Kidney tubule cell (primary cell): Measurements from ENCODE around the gene GUCA2A.

ENCODE experiments used
- DNase-seq: peaks from one replicate; pipeline ENCODE4 v3.0.0-alpha.2; 2018; ENCODE audit warnings: low spot score

The GUCA2A gene

DNA sequence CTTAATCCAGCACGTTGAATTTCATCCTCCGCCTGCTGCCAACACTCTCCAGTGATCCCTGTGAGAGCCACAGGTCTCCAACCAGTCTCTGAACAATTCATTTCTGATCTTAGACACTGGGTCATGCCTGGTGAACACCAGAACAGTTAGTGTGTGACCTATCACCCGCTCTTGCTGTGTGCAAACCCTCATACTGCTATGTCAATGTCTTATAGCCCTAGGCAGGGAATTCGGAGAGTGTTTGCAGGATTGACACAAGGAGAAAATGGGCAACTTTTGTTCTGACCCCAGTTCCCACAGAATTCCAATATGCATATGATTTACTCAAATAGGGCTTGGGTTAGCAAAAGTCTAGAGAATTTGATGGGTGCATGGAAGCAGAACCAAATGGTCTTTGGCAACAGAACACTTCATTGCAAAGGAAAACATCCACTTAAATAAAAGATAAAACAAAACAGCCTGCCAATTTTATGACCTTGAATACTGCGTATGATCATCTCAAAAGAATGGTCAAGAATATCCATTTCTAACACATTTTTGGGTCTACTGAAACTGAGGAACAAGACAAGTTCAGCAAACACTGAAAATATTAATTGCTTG lies 34.4 kb downstream of the GUCA2A start:
- DNase-seq: no peak

DNA sequence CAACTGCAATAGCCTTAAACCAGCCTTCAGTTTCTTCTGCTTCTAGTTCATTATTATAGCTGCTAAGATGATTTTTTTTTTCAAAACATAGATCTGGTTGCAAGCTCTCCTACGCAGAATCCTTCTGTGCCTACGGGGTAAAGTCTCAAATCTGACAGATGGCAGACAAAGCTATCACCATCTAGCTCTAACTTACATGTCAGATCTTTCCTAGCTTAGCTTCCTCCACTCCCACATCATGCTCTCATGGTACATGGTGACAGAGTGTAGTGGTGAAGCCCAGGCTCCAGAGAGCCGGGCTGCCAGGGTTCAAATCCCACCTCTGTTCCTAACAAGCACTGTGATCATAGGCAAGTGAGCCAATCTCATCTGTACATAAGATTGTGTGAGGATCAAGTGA lies 35.6 kb downstream of the GUCA2A start:
- no peak for DNase-seq

DNA sequence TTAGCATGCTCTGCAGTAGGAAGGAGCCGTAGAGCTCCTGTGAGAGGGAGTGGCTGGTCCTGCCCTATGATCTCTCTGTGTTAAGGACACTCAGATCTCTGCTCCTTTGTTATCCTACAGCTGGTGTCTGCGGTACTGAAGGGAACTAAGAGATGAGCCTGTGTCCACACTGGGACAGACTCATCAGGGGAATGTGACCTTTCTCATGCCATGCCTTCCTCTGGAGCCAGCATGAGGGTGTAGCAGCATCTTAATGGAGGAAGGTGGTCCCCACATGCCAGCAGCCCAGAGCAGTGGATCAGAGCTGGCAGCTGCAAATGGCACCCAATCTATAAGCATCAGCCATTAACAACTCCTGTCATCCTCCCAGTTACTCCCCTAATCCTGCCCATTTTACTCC lies 36.0 kb downstream of the GUCA2A start:
- DNase-seq: no peak

DNA sequence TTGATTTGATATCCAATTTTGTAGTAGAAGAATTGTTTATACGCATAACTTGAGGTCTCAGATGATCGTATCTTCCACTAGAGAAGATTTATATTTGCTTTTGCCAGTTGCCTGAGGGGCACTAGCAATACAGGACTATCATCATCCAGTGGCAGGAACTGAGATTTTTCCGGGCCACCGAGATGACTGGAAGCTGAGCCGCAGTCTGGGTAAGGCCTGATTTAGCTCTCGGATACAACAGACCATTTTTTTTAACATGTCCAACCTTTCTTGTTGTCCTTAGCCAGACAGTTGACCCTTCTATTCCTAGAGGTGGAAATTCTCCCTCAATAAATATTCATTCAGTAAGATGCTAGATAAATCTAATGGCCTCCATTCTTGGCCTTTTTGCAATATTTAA lies 36.8 kb downstream of the GUCA2A start:
- DNase-seq: no peak

DNA sequence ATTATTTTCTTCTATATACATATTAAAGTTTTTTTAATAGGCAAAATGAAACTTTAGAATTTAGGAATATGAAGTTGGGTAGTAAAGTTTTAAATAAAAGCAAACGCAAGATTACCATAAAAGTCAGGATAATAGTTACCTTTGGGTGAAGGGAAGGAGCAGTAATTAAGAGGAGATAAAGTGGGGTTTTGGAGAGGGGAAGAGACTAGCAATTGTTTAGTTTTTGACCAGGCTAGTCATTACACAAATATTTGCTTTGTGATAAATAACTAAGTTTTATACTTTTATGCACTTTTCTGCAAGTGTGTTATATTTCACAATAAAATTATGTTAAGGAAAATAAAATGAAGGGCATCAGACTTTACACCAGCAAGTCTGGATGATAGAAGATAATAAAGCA lies 39.0 kb downstream of the GUCA2A start:
- no peak for DNase-seq

DNA sequence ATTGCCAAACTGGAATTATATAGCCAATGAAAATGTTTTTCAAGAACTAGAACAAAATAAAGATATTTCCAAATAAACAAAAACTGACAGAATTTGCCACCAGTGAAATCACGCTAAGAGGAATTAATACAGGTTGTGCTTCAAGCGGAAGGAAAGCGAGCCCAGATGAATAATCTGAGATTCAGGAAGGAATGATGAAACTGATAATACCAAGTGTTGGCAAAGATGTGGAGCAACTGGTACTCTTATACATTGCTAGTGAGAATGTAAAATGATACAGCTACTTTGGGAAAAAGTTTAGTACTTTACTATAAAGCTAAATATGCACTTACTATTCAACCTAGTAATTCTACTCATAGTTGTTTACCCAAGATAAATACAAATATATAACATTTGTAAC lies 42.1 kb downstream of the GUCA2A start:
- no peak for DNase-seq

DNA sequence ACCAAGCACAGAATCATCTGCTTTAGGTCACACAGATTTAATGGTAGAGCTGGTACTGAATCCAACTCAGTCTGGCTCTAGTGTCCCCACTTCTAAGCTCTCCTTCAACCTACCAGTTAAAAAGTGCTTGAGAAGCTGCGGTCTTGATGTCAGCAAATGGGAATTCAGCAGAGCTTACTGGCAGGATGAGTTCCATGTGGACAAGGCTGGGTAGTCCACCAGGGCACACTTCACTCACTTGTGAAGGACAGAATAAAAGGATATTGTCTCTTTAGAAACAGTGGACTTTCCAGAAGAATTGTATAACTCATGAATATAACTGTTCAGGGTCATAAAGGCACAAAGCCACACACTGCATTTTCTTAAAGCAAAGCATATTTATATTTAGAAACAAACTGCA lies 46.4 kb downstream of the GUCA2A start:
- no peak for DNase-seq

DNA sequence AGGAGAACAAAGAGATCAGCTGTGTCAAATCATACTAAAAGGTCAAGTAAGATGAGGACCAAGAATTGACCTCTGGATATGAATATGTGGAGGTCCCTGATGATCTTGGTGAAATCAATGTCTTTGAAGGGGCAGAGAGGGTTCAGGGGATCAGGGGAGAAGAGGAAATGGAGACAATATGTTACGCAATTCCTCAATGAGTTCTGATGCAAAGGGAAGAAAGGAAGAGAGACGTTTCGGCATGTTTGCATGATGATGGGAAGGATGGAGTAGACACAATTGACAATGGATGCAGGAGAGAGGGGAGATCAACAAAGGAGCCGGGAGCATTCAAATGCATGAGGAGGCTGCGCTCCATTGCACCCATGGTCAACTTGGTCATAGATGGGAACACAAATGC lies 47.3 kb downstream of the GUCA2A start:
- no peak for DNase-seq

DNA sequence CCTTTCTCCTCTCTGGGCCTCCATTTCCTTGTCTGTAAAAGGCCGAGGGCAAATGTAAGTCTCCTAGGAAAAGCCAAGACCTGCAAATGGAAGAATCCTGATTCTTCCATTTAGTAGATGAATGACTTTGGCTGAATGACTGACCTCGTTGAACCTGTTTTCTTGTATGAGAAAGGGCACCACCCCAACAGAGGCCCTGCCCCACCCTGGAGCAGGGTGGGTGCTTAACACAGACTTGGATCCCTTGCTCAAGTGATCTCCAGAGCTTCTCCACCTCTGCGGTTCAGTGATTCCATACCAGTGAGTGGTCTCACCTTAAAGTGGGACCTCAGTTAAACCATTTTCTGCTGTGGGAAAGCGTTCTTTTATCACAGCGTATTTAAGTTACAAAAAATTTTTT lies 50.3 kb downstream of the GUCA2A start:
- no peak for DNase-seq
